Hepatocyte (in vitro differentiated cells): ENCODE results near the gene UTP15.

Experiments used
- EZH2phosphoT487 ChIP-seq: fragments of 200-600 bp; sonication (generic); IDR thresholded peaks from one replicate; pipeline ENCODE4 v1.6.1; 2018; ENCODE audit warnings: antibody characterized with exemption, mild to moderate bottlenecking, low read depth, moderate library complexity; ENCODE audit not compliant: unreplicated experiment, severe bottlenecking
- TF ChIP-seq, protein P1 (sequence below): fragments of 200-600 bp; sonication (generic); IDR thresholded peaks from 2 replicates; pipeline ENCODE4 v1.5.1; 2016; ENCODE audit warnings: antibody characterized with exemption, mild to moderate bottlenecking; ENCODE audit not compliant: poor library complexity

DNA sequence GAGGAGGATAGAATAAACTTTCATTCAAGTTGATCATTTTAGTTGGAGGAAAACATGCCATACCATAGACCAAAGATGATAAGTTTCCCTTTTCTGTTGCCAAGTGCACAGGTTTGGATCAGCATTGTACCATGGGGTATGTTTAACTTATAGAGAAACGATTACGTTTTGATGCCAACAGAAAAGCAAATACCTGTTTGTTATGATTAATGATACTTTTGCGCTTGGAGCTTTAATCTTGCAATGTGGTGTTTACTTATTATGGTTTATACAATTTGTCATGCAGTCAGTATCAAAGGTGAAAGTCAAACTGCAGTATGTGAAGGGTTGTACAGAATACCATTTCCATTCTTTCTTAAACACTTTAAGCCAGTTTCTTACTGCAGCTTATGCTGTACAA lies 47.3 kb downstream of the UTP15 start:
- TF ChIP-seq, protein P1, sequence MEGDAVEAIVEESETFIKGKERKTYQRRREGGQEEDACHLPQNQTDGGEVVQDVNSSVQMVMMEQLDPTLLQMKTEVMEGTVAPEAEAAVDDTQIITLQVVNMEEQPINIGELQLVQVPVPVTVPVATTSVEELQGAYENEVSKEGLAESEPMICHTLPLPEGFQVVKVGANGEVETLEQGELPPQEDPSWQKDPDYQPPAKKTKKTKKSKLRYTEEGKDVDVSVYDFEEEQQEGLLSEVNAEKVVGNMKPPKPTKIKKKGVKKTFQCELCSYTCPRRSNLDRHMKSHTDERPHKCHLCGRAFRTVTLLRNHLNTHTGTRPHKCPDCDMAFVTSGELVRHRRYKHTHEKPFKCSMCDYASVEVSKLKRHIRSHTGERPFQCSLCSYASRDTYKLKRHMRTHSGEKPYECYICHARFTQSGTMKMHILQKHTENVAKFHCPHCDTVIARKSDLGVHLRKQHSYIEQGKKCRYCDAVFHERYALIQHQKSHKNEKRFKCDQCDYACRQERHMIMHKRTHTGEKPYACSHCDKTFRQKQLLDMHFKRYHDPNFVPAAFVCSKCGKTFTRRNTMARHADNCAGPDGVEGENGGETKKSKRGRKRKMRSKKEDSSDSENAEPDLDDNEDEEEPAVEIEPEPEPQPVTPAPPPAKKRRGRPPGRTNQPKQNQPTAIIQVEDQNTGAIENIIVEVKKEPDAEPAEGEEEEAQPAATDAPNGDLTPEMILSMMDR, result no peak
- TF ChIP-seq EZH2phosphoT487, result no peak
